ENCODE data around the gene CDKN2A.

The CDKN2A gene

GRCh38 chr9:22002038-22002437 lies 7.8 kb upstream of the CDKN2A start:
- Histone ChIP-seq H3K79me1 (ENCODE audit: low read length) (no peaks in the 10 kb centered on the region), H2BK5ac (ENCODE audit: low read length) (no peak overlapping the region), H3K27ac (ENCODE audit: low read depth, low read length) (no peak overlapping the region), H3K4me3 (ENCODE audit: low read length) (no peak overlapping the region), H3K27me3 (ENCODE audit: insufficient read depth, low read length, poor library complexity) (peaks cover 12% of the 10 kb centered on the region), H3K18ac (ENCODE audit: low read length) (no peak overlapping the region), H2BK15ac (replicated peaks; ENCODE audit: low read depth) (no peak overlapping the region), H4K5ac (ENCODE audit: low read length) (no peak overlapping the region), H3K79me2 (ENCODE audit: control insufficient read depth, insufficient read depth, low read length) (no peaks in the 10 kb centered on the region), H2AK5ac (ENCODE audit: low read length) (no peak overlapping the region), H3K4me2 (ENCODE audit: low read length) (no peak overlapping the region), H3K4me1 (ENCODE audit: control insufficient read depth, low read depth, low read length) (peaks cover 2% of the 10 kb centered on the region), H4K8ac (ENCODE audit: low read depth, low read length) (no peak overlapping the region), H3K9ac (ENCODE audit: low read length) (no peak overlapping the region), H3K36me3 (ENCODE audit: control insufficient read depth, insufficient read depth, low read length) (no peaks in the 10 kb centered on the region), H3K23ac (ENCODE audit: low read length) (no peak overlapping the region), H2BK120ac (ENCODE audit: low read depth, low read length) (no peak overlapping the region), H3K4ac (ENCODE audit: low read depth, low read length) (no peak overlapping the region), H3K56ac (ENCODE audit: low read length) (no peak overlapping the region)
- DNase-seq, result no peak
- no CpG with 5 or more reads among the region's 1 CpG for WGBS (ENCODE audit: extremely low coverage, insufficient coverage, low lambda C conversion rate)

GRCh38 chr9:21998026-21998425 lies 3.8 kb upstream of the CDKN2A start:
- no peak for DNase-seq
- no peak overlapping the region for H2BK120ac ChIP-seq (ENCODE audit: low read depth, low read length)
- no peak overlapping the region for H3K27ac ChIP-seq (ENCODE audit: low read depth, low read length)
- H3K79me2 ChIP-seq (ENCODE audit: control insufficient read depth, insufficient read depth, low read length), result no peaks in the 10 kb centered on the region
- no peaks in the 10 kb centered on the region for H3K79me1 ChIP-seq (ENCODE audit: low read length)
- no peak overlapping the region for H3K9ac ChIP-seq (ENCODE audit: low read length)
- H3K18ac ChIP-seq (ENCODE audit: low read length), result no peak overlapping the region
- no peaks in the 10 kb centered on the region for H3K27me3 ChIP-seq (ENCODE audit: insufficient read depth, low read length, poor library complexity)
- H3K36me3 ChIP-seq (ENCODE audit: control insufficient read depth, insufficient read depth, low read length), result no peaks in the 10 kb centered on the region
- H2BK5ac ChIP-seq (ENCODE audit: low read length), result no peak overlapping the region
- H3K23ac ChIP-seq (ENCODE audit: low read length), result no peak overlapping the region
- H2AK5ac ChIP-seq (ENCODE audit: low read length), result no peak overlapping the region
- no peak overlapping the region for H3K4me3 ChIP-seq (ENCODE audit: low read length)
- H4K5ac ChIP-seq (ENCODE audit: low read length), result no peak overlapping the region
- H3K4ac ChIP-seq (ENCODE audit: low read depth, low read length), result no peak overlapping the region
- no peak overlapping the region for H3K4me2 ChIP-seq (ENCODE audit: low read length)
- no CpG with 5 or more reads among the region's 2 CpGs for WGBS (ENCODE audit: extremely low coverage, insufficient coverage, low lambda C conversion rate)
- H2BK15ac ChIP-seq (replicated peaks; ENCODE audit: low read depth), result no peak overlapping the region
- no peaks in the 10 kb centered on the region for H3K4me1 ChIP-seq (ENCODE audit: control insufficient read depth, low read depth, low read length)
- H3K56ac ChIP-seq (ENCODE audit: low read length), result no peak overlapping the region
- no peak overlapping the region for H4K8ac ChIP-seq (ENCODE audit: low read depth, low read length)

GRCh38 chr9:21997480-21997879 lies 3.3 kb upstream of the CDKN2A start:
- Histone ChIP-seq H3K9ac (ENCODE audit: low read length) (no peak overlapping the region), H3K79me1 (ENCODE audit: low read length) (no peaks in the 10 kb centered on the region), H3K56ac (ENCODE audit: low read length) (no peak overlapping the region), H3K4me1 (ENCODE audit: control insufficient read depth, low read depth, low read length) (no peaks in the 10 kb centered on the region), H4K5ac (ENCODE audit: low read length) (no peak overlapping the region), H3K79me2 (ENCODE audit: control insufficient read depth, insufficient read depth, low read length) (no peaks in the 10 kb centered on the region), H3K4ac (ENCODE audit: low read depth, low read length) (no peak overlapping the region), H3K36me3 (ENCODE audit: control insufficient read depth, insufficient read depth, low read length) (no peaks in the 10 kb centered on the region), H2BK15ac (replicated peaks; ENCODE audit: low read depth) (no peak overlapping the region), H3K27me3 (ENCODE audit: insufficient read depth, low read length, poor library complexity) (no peaks in the 10 kb centered on the region), H2AK5ac (ENCODE audit: low read length) (no peak overlapping the region), H3K18ac (ENCODE audit: low read length) (no peak overlapping the region), H3K27ac (ENCODE audit: low read depth, low read length) (no peak overlapping the region), H3K4me2 (ENCODE audit: low read length) (no peak overlapping the region), H2BK120ac (ENCODE audit: low read depth, low read length) (no peak overlapping the region), H3K4me3 (ENCODE audit: low read length) (no peak overlapping the region), H3K23ac (ENCODE audit: low read length) (no peak overlapping the region), H4K8ac (ENCODE audit: low read depth, low read length) (no peak overlapping the region), H2BK5ac (ENCODE audit: low read length) (no peak overlapping the region)
- no CpG with 5 or more reads among the region's 1 CpG for WGBS (ENCODE audit: extremely low coverage, insufficient coverage, low lambda C conversion rate)
- no peak for DNase-seq

- Histone ChIP-seq H2BK15ac (replicated peaks; ENCODE audit: low read depth) (no peak overlapping the region), H2BK120ac (ENCODE audit: low read depth, low read length) (no peak overlapping the region), H3K27me3 (ENCODE audit: insufficient read depth, low read length, poor library complexity) (no peaks in the 10 kb centered on the region), H4K8ac (ENCODE audit: low read depth, low read length) (no peak overlapping the region), H3K4me1 (ENCODE audit: control insufficient read depth, low read depth, low read length) (no peaks in the 10 kb centered on the region), H3K4ac (ENCODE audit: low read depth, low read length) (no peak overlapping the region), H2BK5ac (ENCODE audit: low read length) (no peak overlapping the region), H3K4me3 (ENCODE audit: low read length) (no peak overlapping the region), H3K56ac (ENCODE audit: low read length) (no peak overlapping the region), H3K9ac (ENCODE audit: low read length) (no peak overlapping the region), H3K23ac (ENCODE audit: low read length) (no peak overlapping the region), H4K5ac (ENCODE audit: low read length) (no peak overlapping the region), H3K18ac (ENCODE audit: low read length) (no peak overlapping the region), H3K4me2 (ENCODE audit: low read length) (no peak overlapping the region), H3K27ac (ENCODE audit: low read depth, low read length) (no peak overlapping the region), H3K79me2 (ENCODE audit: control insufficient read depth, insufficient read depth, low read length) (no peaks in the 10 kb centered on the region), H3K36me3 (ENCODE audit: control insufficient read depth, insufficient read depth, low read length) (no peaks in the 10 kb centered on the region), H3K79me1 (ENCODE audit: low read length) (no peaks in the 10 kb centered on the region), H2AK5ac (ENCODE audit: low read length) (no peak overlapping the region)
- WGBS (ENCODE audit: extremely low coverage, insufficient coverage, low lambda C conversion rate), result no CpG with 5 or more reads among the region's 5 CpGs
- no peak for DNase-seq
These were observed 2.7 kb upstream of the CDKN2A start for GRCh38 chr9:21996858-21997257.

- Histone ChIP-seq H3K27me3 (ENCODE audit: insufficient read depth, low read length, poor library complexity) (no peaks in the 10 kb centered on the region), H3K79me1 (ENCODE audit: low read length) (no peaks in the 10 kb centered on the region), H3K79me2 (ENCODE audit: control insufficient read depth, insufficient read depth, low read length) (no peaks in the 10 kb centered on the region), H4K8ac (ENCODE audit: low read depth, low read length) (no peak overlapping the region), H2BK5ac (ENCODE audit: low read length) (no peak overlapping the region), H3K9ac (ENCODE audit: low read length) (no peak overlapping the region), H2AK5ac (ENCODE audit: low read length) (no peak overlapping the region), H2BK120ac (ENCODE audit: low read depth, low read length) (no peak overlapping the region), H3K18ac (ENCODE audit: low read length) (no peak overlapping the region), H3K4me3 (ENCODE audit: low read length) (no peak overlapping the region), H3K36me3 (ENCODE audit: control insufficient read depth, insufficient read depth, low read length) (no peaks in the 10 kb centered on the region), H2BK15ac (replicated peaks; ENCODE audit: low read depth) (no peak overlapping the region), H3K23ac (ENCODE audit: low read length) (no peak overlapping the region), H3K4me2 (ENCODE audit: low read length) (no peak overlapping the region), H3K4me1 (ENCODE audit: control insufficient read depth, low read depth, low read length) (no peaks in the 10 kb centered on the region), H3K56ac (ENCODE audit: low read length) (no peak overlapping the region), H4K5ac (ENCODE audit: low read length) (no peak overlapping the region), H3K27ac (ENCODE audit: low read depth, low read length) (no peak overlapping the region), H3K4ac (ENCODE audit: low read depth, low read length) (no peak overlapping the region)
- WGBS (ENCODE audit: extremely low coverage, insufficient coverage, low lambda C conversion rate), result no CpG with 5 or more reads among the region's 9 CpGs
- DNase-seq, result peak; percentile 61
These were observed 2.2 kb upstream of the CDKN2A start for GRCh38 chr9:21996438-21996837.

GRCh38 chr9:21995666-21996398 lies 1.6 kb upstream of the CDKN2A start:
- H2BK5ac ChIP-seq (ENCODE audit: low read length), result no peak overlapping the region
- H3K4me3 ChIP-seq (ENCODE audit: low read length), result peak overlapping the region; percentile 50
- no peak overlapping the region for H4K5ac ChIP-seq (ENCODE audit: low read length)
- peak overlapping the region; percentile 51 for H3K9ac ChIP-seq (ENCODE audit: low read length)
- no peaks in the 10 kb centered on the region for H3K4me1 ChIP-seq (ENCODE audit: control insufficient read depth, low read depth, low read length)
- no peak overlapping the region for H2BK120ac ChIP-seq (ENCODE audit: low read depth, low read length)
- H2AK5ac ChIP-seq (ENCODE audit: low read length), result no peak overlapping the region
- H3K27ac ChIP-seq (ENCODE audit: low read depth, low read length), result no peak overlapping the region
- H3K4me2 ChIP-seq (ENCODE audit: low read length), result peak overlapping the region; percentile 99
- no peak overlapping the region for H2BK15ac ChIP-seq (replicated peaks; ENCODE audit: low read depth)
- peak overlapping the region; percentile 85 for H3K23ac ChIP-seq (ENCODE audit: low read length)
- H3K36me3 ChIP-seq (ENCODE audit: control insufficient read depth, insufficient read depth, low read length), result no peaks in the 10 kb centered on the region
- peak overlapping the region; percentile 56 for H3K56ac ChIP-seq (ENCODE audit: low read length)
- H3K79me2 ChIP-seq (ENCODE audit: control insufficient read depth, insufficient read depth, low read length), result no peaks in the 10 kb centered on the region
- peak; percentile 64 for DNase-seq
- no peaks in the 10 kb centered on the region for H3K27me3 ChIP-seq (ENCODE audit: insufficient read depth, low read length, poor library complexity)
- no peak overlapping the region for H3K18ac ChIP-seq (ENCODE audit: low read length)
- no peak overlapping the region for H4K8ac ChIP-seq (ENCODE audit: low read depth, low read length)
- H3K79me1 ChIP-seq (ENCODE audit: low read length), result no peaks in the 10 kb centered on the region
- no peak overlapping the region for H3K4ac ChIP-seq (ENCODE audit: low read depth, low read length)
- WGBS (ENCODE audit: extremely low coverage, insufficient coverage, low lambda C conversion rate), result no CpG with 5 or more reads among the region's 54 CpGs
